Mammary epithelial cell (primary cell): ENCODE results near the gene KIAA1755.

Experiments used
- EZH2 ChIP-seq: IDR thresholded peaks from 2 replicates; pipeline ENCODE4 v1.6.1; 2012; ENCODE audit warnings: low read length, inconsistent platforms, borderline replicate concordance
- TF ChIP-seq, protein P1 (sequence below), 2 donors: IDR thresholded peaks in 1 of 2; conservative IDR thresholded peaks in 1 of 2; 2 replicates each; pipeline ENCODE4 v1.5.1; 2011 to 2012; ENCODE audit warnings: inconsistent platforms in 2 of 2, low read length in 2 of 2, mild to moderate bottlenecking in 2 of 2, control low read depth in 1 of 2, low read depth in 1 of 2; ENCODE audit not compliant: insufficient read depth in 1 of 2; ENCODE audit errors: extremely low read depth in 1 of 2

DNA sequence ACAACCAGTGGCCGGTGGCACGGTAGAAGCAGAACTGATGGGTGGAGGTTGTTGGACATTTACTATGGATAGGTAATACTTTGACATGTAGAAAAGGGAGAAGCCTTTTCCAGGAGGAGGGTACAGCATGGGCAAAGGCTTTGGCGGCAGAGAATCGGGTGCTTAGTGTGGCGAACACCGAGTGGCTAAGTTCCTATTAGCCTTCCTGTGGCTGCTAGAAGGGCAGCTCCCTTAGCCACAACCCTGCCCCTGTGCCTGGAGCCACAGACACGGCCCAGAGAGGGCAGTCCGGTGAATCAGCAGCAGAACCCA, 57.6 kb downstream of the KIAA1755 start:
- TF ChIP-seq, protein P1, sequence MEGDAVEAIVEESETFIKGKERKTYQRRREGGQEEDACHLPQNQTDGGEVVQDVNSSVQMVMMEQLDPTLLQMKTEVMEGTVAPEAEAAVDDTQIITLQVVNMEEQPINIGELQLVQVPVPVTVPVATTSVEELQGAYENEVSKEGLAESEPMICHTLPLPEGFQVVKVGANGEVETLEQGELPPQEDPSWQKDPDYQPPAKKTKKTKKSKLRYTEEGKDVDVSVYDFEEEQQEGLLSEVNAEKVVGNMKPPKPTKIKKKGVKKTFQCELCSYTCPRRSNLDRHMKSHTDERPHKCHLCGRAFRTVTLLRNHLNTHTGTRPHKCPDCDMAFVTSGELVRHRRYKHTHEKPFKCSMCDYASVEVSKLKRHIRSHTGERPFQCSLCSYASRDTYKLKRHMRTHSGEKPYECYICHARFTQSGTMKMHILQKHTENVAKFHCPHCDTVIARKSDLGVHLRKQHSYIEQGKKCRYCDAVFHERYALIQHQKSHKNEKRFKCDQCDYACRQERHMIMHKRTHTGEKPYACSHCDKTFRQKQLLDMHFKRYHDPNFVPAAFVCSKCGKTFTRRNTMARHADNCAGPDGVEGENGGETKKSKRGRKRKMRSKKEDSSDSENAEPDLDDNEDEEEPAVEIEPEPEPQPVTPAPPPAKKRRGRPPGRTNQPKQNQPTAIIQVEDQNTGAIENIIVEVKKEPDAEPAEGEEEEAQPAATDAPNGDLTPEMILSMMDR (conservative IDR thresholded peaks at IDR 0.05 in 1 of 2, IDR thresholded peaks at IDR 0.05 in 1 of 2; ENCODE audit: extremely low read depth in 1 of 2, insufficient read depth in 1 of 2, low read depth in 1 of 2, low read length in 2 of 2): no peak
- TF ChIP-seq EZH2: no peak
